Tibial nerve (tissue), 4 donors: ENCODE data around the gene FADS2.

Experiments used
- CTCF ChIP-seq, 5 experiments: fragments of 200-600 bp in 3 of 5; fragments of 450-650 bp in 2 of 5; sonication (generic) in 3 of 5; IDR thresholded peaks; one replicate each; pipeline ENCODE4 v1.5.1; 2016 to 2019; ENCODE audit warnings: antibody characterized with exemption in 5 of 5, mild to moderate bottlenecking in 3 of 5, moderate library complexity in 2 of 5
- EP300 ChIP-seq, 2 donors: sonication (generic); formaldehyde crosslinking; IDR thresholded peaks; one replicate each; pipeline ENCODE4 v1.6.1; 2017; ENCODE audit warnings: antibody characterized with exemption in 2 of 2, mild to moderate bottlenecking in 1 of 2
- POLR2A ChIP-seq, 2 donors: fragments of 450-650 bp; IDR thresholded peaks; one replicate each; pipeline ENCODE4 v1.6.1; 2017; ENCODE audit warnings: antibody characterized with exemption in 2 of 2, mild to moderate bottlenecking in 2 of 2, moderate library complexity in 2 of 2

- no peak for TF ChIP-seq CTCF (IDR thresholded peaks at IDR 0.05)
- no peak for TF ChIP-seq POLR2A (IDR thresholded peaks at IDR 0.05)
- no peak for TF ChIP-seq EP300 (IDR thresholded peaks at IDR 0.05)
Observed at GRCh38 chr11:61795459-61795858, 32.6 kb upstream of the FADS2 start.
